IMR-90 (cell line): ENCODE results near the gene C10orf88. TPM values are rescaled to one million over a fixed set of nuclear protein-coding genes. Genes with fewer than 3 reads are reported as not detected.

Experiments
- ATAC-seq: fragments of 200-7000 bp; cut with Tn5 transposase; 2 replicates; pipeline ENCODE4 v1.9.1; 2020; ENCODE audit warnings: low read depth, mild to moderate bottlenecking, moderate library complexity
- BruUV-seq: library from RNA; stranded (reverse); fragments of 400-500 nt; replicated peaks from 2 replicates; lab custom pipeline; 2021; lab: Mats Ljungman, UMichigan
- CTCF ChIA-PET: fragments of 300-600 bp; formaldehyde crosslinking; extraction: SDS; loops from one replicate; lab custom pipeline; 2021; ENCODE audit warnings: antibody characterized with exemption; lab: Yijun Ruan, JAX
- POLR2A ChIA-PET: fragments of 300-600 bp; sonication (Branson Sonifier 250); formaldehyde crosslinking; loops from one replicate; lab custom pipeline; 2022; ENCODE audit warnings: antibody characterized with exemption; ENCODE audit not compliant: unreplicated experiment; lab: Charles Lee
- DNase-seq: peaks from one replicate; pipeline ENCODE4 v3.0.0; 2013
- H2AFZ ChIP-seq: replicated peaks from 2 replicates; pipeline ENCODE3; 2013; ENCODE audit warnings: low read length, mild to moderate bottlenecking; ENCODE audit not compliant: poor library complexity
- H2AK5ac ChIP-seq: 2 replicates; pipeline ENCODE4 v1.6.1; 2013; ENCODE audit warnings: low read depth, low read length, inconsistent platforms
- H2AK9ac ChIP-seq: replicated peaks from 2 replicates; pipeline ENCODE3; 2013; ENCODE audit warnings: mild to moderate bottlenecking, low read depth, low read length, moderate library complexity; ENCODE audit not compliant: poor library complexity
- H2BK120ac ChIP-seq: 2 replicates; pipeline ENCODE4 v1.6.1; 2013; ENCODE audit warnings: low read depth, low read length, inconsistent platforms
- H2BK15ac ChIP-seq: 3 replicates; pipeline ENCODE4 v1.6.1; 2013; ENCODE audit warnings: low read depth, low read length, inconsistent platforms
- H2BK20ac ChIP-seq: 2 replicates; pipeline ENCODE4 v1.6.1; 2013; ENCODE audit warnings: low read depth, mild to moderate bottlenecking, inconsistent platforms, low read length, moderate library complexity
- H2BK5ac ChIP-seq: 2 replicates; pipeline ENCODE4 v1.6.1; 2013; ENCODE audit warnings: mild to moderate bottlenecking, low read depth, low read length, inconsistent platforms; ENCODE audit not compliant: poor library complexity, severe bottlenecking
- H3K14ac ChIP-seq: replicated peaks from 2 replicates; pipeline ENCODE4 v1.6.1; 2013; ENCODE audit warnings: low read depth, low read length, inconsistent platforms
- H3K18ac ChIP-seq: 2 replicates; pipeline ENCODE4 v1.6.1; 2013; ENCODE audit warnings: low read depth, low read length, control low read depth
- H3K23ac ChIP-seq: 2 replicates; pipeline ENCODE4 v1.6.1; 2013; ENCODE audit warnings: low read depth, low read length, inconsistent platforms
- H3K27ac ChIP-seq: 2 replicates; pipeline ENCODE4 v1.5.1; 2013; ENCODE audit warnings: mild to moderate bottlenecking, control low read depth, low read length; ENCODE audit not compliant: insufficient read depth
- H3K27me3 ChIP-seq: 2 replicates; pipeline ENCODE4 v1.6.1; 2013; ENCODE audit warnings: low read length; ENCODE audit not compliant: control insufficient read depth, insufficient read depth
- H3K36me3 ChIP-seq: 2 replicates; pipeline ENCODE4 v1.6.1; 2013; ENCODE audit warnings: low read length, mixed read lengths; ENCODE audit not compliant: control insufficient read depth, insufficient read depth
- H3K4ac ChIP-seq: 2 replicates; pipeline ENCODE4 v1.6.1; 2013; ENCODE audit warnings: low read depth, low read length, inconsistent platforms
- H3K4me1 ChIP-seq: 2 replicates; pipeline ENCODE4 v1.6.1; 2013; ENCODE audit warnings: low read length, mixed read lengths; ENCODE audit not compliant: control insufficient read depth, insufficient read depth
- H3K4me2 ChIP-seq: 2 replicates; pipeline ENCODE4 v1.6.1; 2013; ENCODE audit warnings: low read depth, mild to moderate bottlenecking, control low read depth, low read length, moderate library complexity
- H3K4me3 ChIP-seq: 2 replicates; pipeline ENCODE4 v1.5.1; 2013; ENCODE audit warnings: low read depth, mild to moderate bottlenecking, control low read depth, low read length, moderate library complexity; ENCODE audit not compliant: insufficient read depth
- H3K56ac ChIP-seq: 2 replicates; pipeline ENCODE4 v1.6.1; 2013; ENCODE audit warnings: low read length, inconsistent platforms; ENCODE audit not compliant: insufficient read depth; ENCODE audit errors: extremely low read depth
- H3K79me1 ChIP-seq, 2 experiments: 2 replicates each; pipeline ENCODE4 v1.6.1; 2013; ENCODE audit warnings: low read length in 2 of 2, inconsistent platforms in 1 of 2, low read depth in 1 of 2
- H3K9ac ChIP-seq: 2 replicates; pipeline ENCODE4 v1.6.1; 2013; ENCODE audit warnings: low read depth, low read length, control low read depth
- H3K9me1 ChIP-seq: 2 replicates; pipeline ENCODE4 v1.6.1; 2013; ENCODE audit warnings: low read length, inconsistent platforms; ENCODE audit not compliant: insufficient read depth
- H3K9me3 ChIP-seq: 2 replicates; pipeline ENCODE4 v1.6.1; 2013; ENCODE audit warnings: low read length; ENCODE audit not compliant: control insufficient read depth, insufficient read depth
- H4K20me1 ChIP-seq: 2 replicates; pipeline ENCODE4 v1.6.1; 2013; ENCODE audit warnings: low read length, inconsistent platforms; ENCODE audit not compliant: insufficient read depth
- H4K5ac ChIP-seq: 2 replicates; pipeline ENCODE4 v1.6.1; 2013; ENCODE audit warnings: mild to moderate bottlenecking, low read depth, low read length, control low read depth
- H4K8ac ChIP-seq, 2 experiments: 2 replicates each; pipeline ENCODE4 v1.6.1; 2013; ENCODE audit warnings: low read depth in 2 of 2, low read length in 2 of 2, control low read depth in 1 of 2, inconsistent platforms in 1 of 2
- H4K91ac ChIP-seq: 2 replicates; pipeline ENCODE4 v1.6.1; 2013; ENCODE audit warnings: low read depth, low read length, inconsistent platforms; ENCODE audit not compliant: insufficient read depth
- BHLHE40 ChIP-seq: fragments of 150-350 bp; IDR thresholded peaks from 2 replicates; pipeline ENCODE4 v1.6.1; 2016; ENCODE audit warnings: mild to moderate bottlenecking, low read depth, low read length
- CHD1 ChIP-seq: IDR thresholded peaks from 2 replicates; pipeline ENCODE4 v1.6.1; 2012; ENCODE audit warnings: low read depth, low read length, improper control_type of control experiment
- FOS ChIP-seq: fragments of 150-350 bp; IDR thresholded peaks from 2 replicates; pipeline ENCODE4 v1.6.1; 2016; ENCODE audit warnings: low read depth, low read length
- MAFK ChIP-seq: IDR thresholded peaks from 2 replicates; pipeline ENCODE4 v1.6.1; 2012; ENCODE audit warnings: low read depth, low read length, improper control_type of control experiment
- MAZ ChIP-seq: IDR thresholded peaks from 2 replicates; pipeline ENCODE4 v1.6.1; 2012; ENCODE audit warnings: low read depth, mild to moderate bottlenecking, low read length, improper control_type of control experiment, moderate library complexity, borderline replicate concordance
- MXI1 ChIP-seq: IDR thresholded peaks from 2 replicates; pipeline ENCODE4 v1.6.1; 2012; ENCODE audit warnings: low read depth, mild to moderate bottlenecking, low read length, moderate library complexity, borderline replicate concordance
- NFE2L2 ChIP-seq: fragments of 150-350 bp; IDR thresholded peaks from 2 replicates; pipeline ENCODE4 v1.6.1; 2016; ENCODE audit warnings: low read depth, mild to moderate bottlenecking, low read length
- POLR2A ChIP-seq: IDR thresholded peaks from 2 replicates; pipeline ENCODE4 v1.6.1; 2012; ENCODE audit warnings: mild to moderate bottlenecking, low read depth, low read length
- RCOR1 ChIP-seq: IDR thresholded peaks from 2 replicates; pipeline ENCODE4 v1.6.1; 2012; ENCODE audit warnings: mild to moderate bottlenecking, low read length, improper control_type of control experiment; ENCODE audit not compliant: insufficient replicate concordance
- RFX5 ChIP-seq: IDR thresholded peaks from 2 replicates; pipeline ENCODE4 v1.8.0; 2012; ENCODE audit warnings: low read depth, mild to moderate bottlenecking, low read length, moderate library complexity
- SMC3 ChIP-seq: fragments of 150-350 bp; IDR thresholded peaks from 2 replicates; pipeline ENCODE4 v1.6.1; 2016; ENCODE audit warnings: low read depth, mild to moderate bottlenecking, antibody characterized with exemption, low read length, moderate library complexity
- dilution Hi-C: fragments of 300-500 bp; cut with HindIII; formaldehyde crosslinking; loops from one replicate; pipeline ENCODE4 v1.14.3; 2018; ENCODE audit warnings: low sequenced_read_pairs; ENCODE audit not compliant: unreplicated experiment
- in situ Hi-C: fragments of 300-500 bp; cut with MboI; formaldehyde crosslinking; loops from 3 replicates; pipeline ENCODE4 v1.14.3; 2019; ENCODE audit warnings: low sequenced_read_pairs, inconsistent platforms, mixed read lengths
- intact Hi-C: fragments of 100-400 bp; cut with micrococcal nuclease; formaldehyde crosslinking; loops from 2 replicates; pipeline ENCODE4 v1.10.0; 2022
- polyA plus RNA-seq, 3 experiments: library from polyadenylated mRNA; depleted of rRNA; stranded (reverse); fragments of >200 nt; gene quantifications; 2 replicates each; pipeline ENCODE4 v1.2.3, GENCODE V29; 2012; ENCODE audit warnings: low replicate concordance in 1 of 3
- total RNA-seq: library from RNA; depleted of rRNA; stranded (reverse); fragments of >200 nt; gene quantifications from 2 replicates; pipeline ENCODE4 v1.2.3, GENCODE V29; 2012
- TF ChIP-seq, protein P1 (sequence below): conservative IDR thresholded peaks from 2 replicates; pipeline ENCODE4 v1.5.1; 2012; ENCODE audit warnings: mild to moderate bottlenecking, low read depth, low read length, improper control_type of control experiment
- TF ChIP-seq, protein P2 (sequence below): fragments of 150-350 bp; IDR thresholded peaks from 2 replicates; pipeline ENCODE4 v1.6.1; 2016; ENCODE audit warnings: low read depth, mild to moderate bottlenecking, low read length, moderate library complexity, borderline replicate concordance
- TF ChIP-seq, protein P3 (sequence below): fragments of 150-350 bp; IDR thresholded peaks from 2 replicates; pipeline ENCODE4 v1.6.1; 2017; ENCODE audit warnings: mild to moderate bottlenecking, antibody characterized with exemption, low read length, low read depth

The C10orf88 gene
- total and polyA plus RNA-seq, 2 of the 4 experiments (the other 2 are of a cell fraction): 5.9 to 12.2 TPM

- no peaks in the 10 kb centered on the region for H3K4me1 ChIP-seq
- H3K4me2 ChIP-seq: no peak overlapping the region
- TF ChIP-seq CHD1 (no peak), MAZ (no peak), SMC3 (no peak), MXI1 (no peak), RFX5 (no peak), RCOR1 (no peak), POLR2A (no peak), BHLHE40 (no peak), MAFK (no peak), FOS (no peak), NFE2L2 (no peak)
- TF ChIP-seq, protein P1, sequence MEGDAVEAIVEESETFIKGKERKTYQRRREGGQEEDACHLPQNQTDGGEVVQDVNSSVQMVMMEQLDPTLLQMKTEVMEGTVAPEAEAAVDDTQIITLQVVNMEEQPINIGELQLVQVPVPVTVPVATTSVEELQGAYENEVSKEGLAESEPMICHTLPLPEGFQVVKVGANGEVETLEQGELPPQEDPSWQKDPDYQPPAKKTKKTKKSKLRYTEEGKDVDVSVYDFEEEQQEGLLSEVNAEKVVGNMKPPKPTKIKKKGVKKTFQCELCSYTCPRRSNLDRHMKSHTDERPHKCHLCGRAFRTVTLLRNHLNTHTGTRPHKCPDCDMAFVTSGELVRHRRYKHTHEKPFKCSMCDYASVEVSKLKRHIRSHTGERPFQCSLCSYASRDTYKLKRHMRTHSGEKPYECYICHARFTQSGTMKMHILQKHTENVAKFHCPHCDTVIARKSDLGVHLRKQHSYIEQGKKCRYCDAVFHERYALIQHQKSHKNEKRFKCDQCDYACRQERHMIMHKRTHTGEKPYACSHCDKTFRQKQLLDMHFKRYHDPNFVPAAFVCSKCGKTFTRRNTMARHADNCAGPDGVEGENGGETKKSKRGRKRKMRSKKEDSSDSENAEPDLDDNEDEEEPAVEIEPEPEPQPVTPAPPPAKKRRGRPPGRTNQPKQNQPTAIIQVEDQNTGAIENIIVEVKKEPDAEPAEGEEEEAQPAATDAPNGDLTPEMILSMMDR: no peak
- TF ChIP-seq, protein P2, sequence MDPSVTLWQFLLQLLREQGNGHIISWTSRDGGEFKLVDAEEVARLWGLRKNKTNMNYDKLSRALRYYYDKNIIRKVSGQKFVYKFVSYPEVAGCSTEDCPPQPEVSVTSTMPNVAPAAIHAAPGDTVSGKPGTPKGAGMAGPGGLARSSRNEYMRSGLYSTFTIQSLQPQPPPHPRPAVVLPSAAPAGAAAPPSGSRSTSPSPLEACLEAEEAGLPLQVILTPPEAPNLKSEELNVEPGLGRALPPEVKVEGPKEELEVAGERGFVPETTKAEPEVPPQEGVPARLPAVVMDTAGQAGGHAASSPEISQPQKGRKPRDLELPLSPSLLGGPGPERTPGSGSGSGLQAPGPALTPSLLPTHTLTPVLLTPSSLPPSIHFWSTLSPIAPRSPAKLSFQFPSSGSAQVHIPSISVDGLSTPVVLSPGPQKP: no peak
- TF ChIP-seq, protein P3, sequence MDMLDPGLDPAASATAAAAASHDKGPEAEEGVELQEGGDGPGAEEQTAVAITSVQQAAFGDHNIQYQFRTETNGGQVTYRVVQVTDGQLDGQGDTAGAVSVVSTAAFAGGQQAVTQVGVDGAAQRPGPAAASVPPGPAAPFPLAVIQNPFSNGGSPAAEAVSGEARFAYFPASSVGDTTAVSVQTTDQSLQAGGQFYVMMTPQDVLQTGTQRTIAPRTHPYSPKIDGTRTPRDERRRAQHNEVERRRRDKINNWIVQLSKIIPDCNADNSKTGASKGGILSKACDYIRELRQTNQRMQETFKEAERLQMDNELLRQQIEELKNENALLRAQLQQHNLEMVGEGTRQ: no peak
- no TSS peak for BruUV-seq
- H2BK5ac ChIP-seq: no peak overlapping the region
- dilution Hi-C loops (no loop called here), in situ Hi-C loops (no loop called here), intact Hi-C loops (no loop called here)
- H2BK15ac ChIP-seq: no peak overlapping the region
- DNase-seq (no peak), ATAC-seq (no peak)
- no peak overlapping the region for H3K56ac ChIP-seq
- H4K91ac ChIP-seq: no peak overlapping the region
- no peak overlapping the region for H3K4ac ChIP-seq
- H3K9ac ChIP-seq: no peak overlapping the region
- no peaks in the 10 kb centered on the region for H3K27me3 ChIP-seq
- no peaks in the 10 kb centered on the region for H3K9me1 ChIP-seq
- H4K8ac ChIP-seq: no peak overlapping the region
- no peak overlapping the region for H2BK120ac ChIP-seq
- no peak overlapping the region for H4K5ac ChIP-seq
- no peaks in the 10 kb centered on the region for H3K36me3 ChIP-seq
- H3K9me3 ChIP-seq: peaks cover 10% of the 10 kb centered on the region
- H2AFZ ChIP-seq: no peak overlapping the region
- H3K23ac ChIP-seq: no peak overlapping the region
- H3K14ac ChIP-seq: no peak overlapping the region
- H3K4me3 ChIP-seq: no peak overlapping the region
- ChIA-PET POLR2A (no interaction called here), CTCF (interaction anchor here (1.8 kb wide), 1 partner anchor 14 kb away, joined by 6 read pairs; no protein-coding TSS in a partner anchor)
- H3K79me1 ChIP-seq: no peaks in the 10 kb centered on the region; a peak in 1 of 4 replicates
- H3K18ac ChIP-seq: no peak overlapping the region
- no peak overlapping the region for H3K27ac ChIP-seq
- no peak overlapping the region for H2BK20ac ChIP-seq
- no peak overlapping the region for H2AK9ac ChIP-seq
- no peak overlapping the region for H2AK5ac ChIP-seq
- no peaks in the 10 kb centered on the region for H4K20me1 ChIP-seq
Observed at GRCh38 chr10:122966879-122967278, 12.9 kb upstream of the C10orf88 start.
